ENCODE measurements around the gene TLX2. TPM values are rescaled to one million over a fixed set of nuclear protein-coding genes. Genes with fewer than 3 reads are reported as not detected.
"Not testable (repeated sequence)": the region's sequence is repeated elsewhere in the genome, so short reads cannot be mapped to it uniquely, and the experiment has no call there.

The TLX2 gene
- total RNA-seq: not detected
- long read RNA-seq: 0 reads

GRCh38 chr2:74514368-74515270 lies at the start of gene TLX2:
TLX2 (plus strand) TSS chr2:74514450; CDS start chr2:74514807, 357 bp downstream.
- intact Hi-C loops (cut with DNase I): no loop called here
- ATAC-seq (ENCODE audit: poor library complexity): peak; percentile 7
- DNase-seq: no peak

- ATAC-seq (ENCODE audit: poor library complexity); DNase-seq; intact Hi-C loops (cut with DNase I): not testable (repeated sequence)
These were observed 43.5 kb upstream of the TLX2 start for GRCh38 chr2:74470742-74471141.

- intact Hi-C loops (cut with DNase I): no loop called here
- DNase-seq: no peak
- ATAC-seq (ENCODE audit: poor library complexity): no peak
These were observed 42.8 kb upstream of the TLX2 start for GRCh38 chr2:74471332-74472065.

GRCh38 chr2:74472086-74472944 lies 41.9 kb upstream of the TLX2 start, which contains the start of gene MRPL53:
MRPL53 (minus strand) TSS chr2:74472680; CDS start chr2:74472660, 20 bp downstream.
- DNase-seq: peak; percentile 97
- peak; percentile 97 for ATAC-seq (ENCODE audit: poor library complexity)
- intact Hi-C loops (cut with DNase I): no loop called here

GRCh38 chr2:74472945-74473258 lies 41.3 kb upstream of the TLX2 start:
- intact Hi-C loops (cut with DNase I): no loop called here
- peak; percentile 6 for ATAC-seq (ENCODE audit: poor library complexity)
- no peak for DNase-seq

GRCh38 chr2:74474481-74474880 lies 39.8 kb upstream of the TLX2 start:
- ATAC-seq (ENCODE audit: poor library complexity): no peak
- intact Hi-C loops (cut with DNase I): no loop called here
- no peak for DNase-seq

GRCh38 chr2:74474899-74475298 lies 39.4 kb upstream of the TLX2 start:
- ATAC-seq (ENCODE audit: poor library complexity) (no peak), DNase-seq (no peak)
- intact Hi-C loops (cut with DNase I): no loop called here

- intact Hi-C loops (cut with DNase I): loop anchor here (5.0 kb wide), 1 partner anchor 106 kb away; no protein-coding TSS in a partner anchor
- no peak for DNase-seq
- ATAC-seq (ENCODE audit: poor library complexity): no peak
These were observed 32.8 kb upstream of the TLX2 start for GRCh38 chr2:74481431-74481830.

GRCh38 chr2:74481961-74482800 lies 32.1 kb upstream of the TLX2 start:
- ATAC-seq (ENCODE audit: poor library complexity) (peak; percentile 71), DNase-seq (peak; percentile 80)
- intact Hi-C loops (cut with DNase I): loop anchor here (5.0 kb wide), 1 partner anchor 105 kb away; no protein-coding TSS in a partner anchor

GRCh38 chr2:74482801-74483674 lies 31.2 kb upstream of the TLX2 start, which contains the start of the genes CCDC142 and TTC31:
CCDC142 (minus strand) TSS chr2:74482998; CDS start chr2:74482837, 161 bp downstream.
TTC31 (plus strand) TSS chr2:74483081; CDS start chr2:74483096, 15 bp downstream.
- peak; percentile 99 for ATAC-seq (ENCODE audit: poor library complexity)
- peak; percentile 97 for DNase-seq
- intact Hi-C loops (cut with DNase I): loop anchor here (5.0 kb wide), 1 partner anchor 104 kb away; no protein-coding TSS in a partner anchor

GRCh38 chr2:74483675-74484164 lies 30.5 kb upstream of the TLX2 start:
- not testable (repeated sequence) for ATAC-seq (ENCODE audit: poor library complexity); DNase-seq
- intact Hi-C loops (cut with DNase I): loop anchor here (2.0 to 5.0 kb wide), 2 partner anchors 17 to 104 kb away; no protein-coding TSS in a partner anchor

GRCh38 chr2:74486141-74486540 lies 28.1 kb upstream of the TLX2 start:
- ATAC-seq (ENCODE audit: poor library complexity) (no peak), DNase-seq (no peak)
- intact Hi-C loops (cut with DNase I): no loop called here

- no peak for DNase-seq
- ATAC-seq (ENCODE audit: poor library complexity): no peak
- intact Hi-C loops (cut with DNase I): no loop called here
These were observed 25.4 kb upstream of the TLX2 start for GRCh38 chr2:74488643-74489481.

GRCh38 chr2:74489906-74490305 lies 24.3 kb upstream of the TLX2 start:
- DNase-seq (no peak), ATAC-seq (ENCODE audit: poor library complexity) (no peak)
- intact Hi-C loops (cut with DNase I): no loop called here

- intact Hi-C loops (cut with DNase I): no loop called here
- DNase-seq (no peak), ATAC-seq (ENCODE audit: poor library complexity) (no peak)
These were observed 22.4 kb upstream of the TLX2 start for GRCh38 chr2:74491648-74492544.
